OCI-LY7 (cell line): Measurements from ENCODE around the gene PIP4K2A. TPM values are rescaled to one million over a fixed set of nuclear protein-coding genes. Genes with fewer than 3 reads are reported as not detected.

Experiments
- BruUV-seq: library from RNA; stranded (reverse); fragments of 400-500 nt; replicated peaks from 2 replicates; lab custom pipeline; 2021; lab: Mats Ljungman, UMichigan
- CTCF ChIA-PET: fragments of 300-600 bp; sonication (Branson Sonifier 250); formaldehyde crosslinking; loops from one replicate; lab custom pipeline; 2022; ENCODE audit warnings: antibody characterized with exemption; ENCODE audit not compliant: unreplicated experiment; lab: Charles Lee
- POLR2A ChIA-PET: fragments of 300-600 bp; sonication (Branson Sonifier 250); formaldehyde crosslinking; loops from one replicate; lab custom pipeline; 2022; ENCODE audit warnings: antibody characterized with exemption; lab: Charles Lee
- DNase-seq: peaks from one replicate; pipeline ENCODE4 v3.0.0-alpha.2; 2015; ENCODE audit warnings: low spot score
- H2AFZ ChIP-seq: fragments of 200-600 bp; sonication (generic), shearing (Covaris generic); 2 replicates; pipeline ENCODE4 v1.6.1; 2014; ENCODE audit warnings: mild to moderate bottlenecking, antibody characterized with exemption, low read length, moderate library complexity
- H3K27ac ChIP-seq: fragments of 200-600 bp; sonication (generic); 2 replicates; pipeline ENCODE4 v1.5.1; 2014; ENCODE audit warnings: mixed run types, low read depth, mild to moderate bottlenecking, moderate library complexity, low read length, inconsistent platforms; ENCODE audit not compliant: poor library complexity, severe bottlenecking
- H3K36me3 ChIP-seq: fragments of 200-600 bp; sonication (generic); 2 replicates; pipeline ENCODE4 v1.6.1; 2014; ENCODE audit warnings: mild to moderate bottlenecking, antibody characterized with exemption, low read length, moderate library complexity, mixed read lengths; ENCODE audit not compliant: insufficient read depth
- H3K4me1 ChIP-seq: fragments of 200-600 bp; sonication (generic); 2 replicates; pipeline ENCODE4 v1.5.1; 2014; ENCODE audit warnings: mild to moderate bottlenecking, low read length; ENCODE audit not compliant: insufficient read depth, poor library complexity, severe bottlenecking
- H3K4me2 ChIP-seq: fragments of 200-600 bp; sonication (generic); 2 replicates; pipeline ENCODE4 v1.6.1; 2014; ENCODE audit warnings: mild to moderate bottlenecking, low read length
- H3K4me3 ChIP-seq: fragments of 200-600 bp; sonication (generic); 2 replicates; pipeline ENCODE4 v1.5.1; 2014; ENCODE audit warnings: mild to moderate bottlenecking, low read depth, low read length; ENCODE audit not compliant: poor library complexity, severe bottlenecking
- H3K79me2 ChIP-seq: fragments of 200-600 bp; sonication (generic); 2 replicates; pipeline ENCODE4 v1.6.1; 2016; ENCODE audit warnings: low read depth, mild to moderate bottlenecking, low read length, moderate library complexity, mixed read lengths; ENCODE audit not compliant: insufficient read depth
- H3K9me2 ChIP-seq: fragments of 200-600 bp; sonication (generic); 2 replicates; pipeline ENCODE4 v1.6.1; 2016; ENCODE audit warnings: mild to moderate bottlenecking, low read length, mixed read lengths; ENCODE audit not compliant: insufficient read depth
- H3K9me3 ChIP-seq: fragments of 200-600 bp; sonication (generic); 2 replicates; pipeline ENCODE4 v1.6.1; 2014; ENCODE audit warnings: mild to moderate bottlenecking, mixed run types, low read length, mixed read lengths
- H4K20me1 ChIP-seq: fragments of 200-600 bp; sonication (generic); 2 replicates; pipeline ENCODE4 v1.6.1; 2014; ENCODE audit warnings: mild to moderate bottlenecking, antibody characterized with exemption, low read length, moderate library complexity, mixed read lengths; ENCODE audit not compliant: insufficient read depth
- EZH2phosphoT487 ChIP-seq: fragments of 200-600 bp; sonication (generic); IDR thresholded peaks from 2 replicates; pipeline ENCODE4 v1.6.1; 2018; ENCODE audit warnings: low read depth, borderline replicate concordance, mild to moderate bottlenecking, mixed run types, antibody characterized with exemption, low read length, moderate library complexity, mixed read lengths
- intact Hi-C: fragments of 100-400 bp; cut with micrococcal nuclease; formaldehyde crosslinking; loops from one replicate; pipeline ENCODE4 v1.10.0; 2022; ENCODE audit not compliant: unreplicated experiment
- total RNA-seq, 2 experiments: library from RNA; depleted of rRNA in 1 of 2; stranded (reverse); fragments of >200 nt in 1 of 2; shearing (Covaris generic) in 1 of 2; gene quantifications; 2 replicates each; pipeline ENCODE4 v1.2.3, GENCODE V29; 2014 to 2022
- TF ChIP-seq, protein P1 (sequence below): fragments of 200-600 bp; sonication (generic); conservative IDR thresholded peaks from 2 replicates; pipeline ENCODE4 v1.5.1; 2014; ENCODE audit warnings: mild to moderate bottlenecking, antibody characterized with exemption, low read length, moderate library complexity, mixed read lengths

PIP4K2A gene
- total RNA-seq, 2 experiments from 2014 or later: 32.5 to 42.6 TPM

DNA sequence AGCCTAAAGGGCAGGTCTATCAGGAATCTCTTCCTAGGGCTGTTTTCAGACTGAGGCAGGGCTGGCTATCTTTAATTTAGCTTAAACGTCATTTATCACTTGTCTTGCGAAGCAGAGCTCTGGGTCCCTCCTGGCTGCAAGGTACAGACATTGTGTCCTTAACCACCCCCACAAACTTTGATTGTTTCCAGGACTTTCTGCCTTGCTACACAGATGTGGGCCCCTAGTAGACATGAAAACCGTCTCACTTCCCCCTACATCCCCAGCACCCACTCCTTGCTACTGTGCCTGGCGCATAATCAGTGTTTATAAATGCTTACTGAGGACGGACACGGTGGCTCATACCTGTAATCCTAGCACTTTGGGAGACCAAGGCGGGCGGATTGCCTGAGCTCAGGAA, 54.5 kb downstream of the PIP4K2A start:
- H3K4me1 ChIP-seq: no peaks in the 10 kb centered on the region

DNA sequence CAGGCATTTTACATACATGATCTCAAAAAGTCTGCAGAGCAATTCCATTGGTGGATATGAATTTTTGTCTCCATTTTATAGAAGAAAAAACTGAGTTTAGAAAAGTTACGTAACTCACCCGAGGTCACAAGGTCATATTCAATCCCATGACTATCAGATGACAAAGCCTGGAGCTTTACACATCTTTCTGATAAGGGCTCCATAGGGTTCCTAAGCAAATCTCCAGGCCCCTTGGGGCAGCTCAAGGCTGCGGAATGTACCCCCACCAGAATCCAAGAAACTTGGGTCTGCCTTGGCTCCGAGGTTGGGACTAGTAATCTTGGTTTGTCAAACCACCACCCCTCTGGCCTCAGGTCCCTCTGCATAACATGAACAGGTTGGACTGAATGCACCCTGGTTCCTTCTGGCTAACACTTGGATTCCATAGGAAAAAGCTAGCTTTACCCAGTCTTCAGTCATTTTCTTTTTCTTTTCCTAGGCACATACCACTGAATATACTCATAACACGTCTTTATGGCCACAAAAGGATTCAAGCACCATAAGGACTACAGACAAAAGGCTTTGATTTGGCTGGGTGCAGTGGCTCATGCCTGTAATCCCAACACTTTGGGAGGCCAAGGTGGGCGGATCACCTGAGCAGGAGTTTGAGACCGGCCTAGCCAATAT, 55.5 kb downstream of the PIP4K2A start:
- no peak overlapping the region for H3K27ac ChIP-seq
- peaks cover 32% of the 10 kb centered on the region for H4K20me1 ChIP-seq
- H3K79me2 ChIP-seq: no peaks in the 10 kb centered on the region

More for the DNA sequence above, 54.5 kb downstream of the PIP4K2A start:
- Histone ChIP-seq H3K27ac (no peak overlapping the region), H3K9me2 (no peaks in the 10 kb centered on the region), H4K20me1 (peaks cover 34% of the 10 kb centered on the region), H3K4me3 (no peak overlapping the region), H3K9me3 (no peaks in the 10 kb centered on the region), H3K79me2 (no peaks in the 10 kb centered on the region), H3K36me3 (no peaks in the 10 kb centered on the region), H2AFZ (no peak overlapping the region), H3K4me2 (no peak overlapping the region)
- ChIA-PET POLR2A (interaction anchor here (1.0 to 1.1 kb wide), 2 partner anchors 19 to 44 kb away, joined by 3 to 4 read pairs; no protein-coding TSS in a partner anchor), CTCF (no interaction called here)
- intact Hi-C loops: no loop called here
- TF ChIP-seq EZH2phosphoT487: no peak
- TF ChIP-seq, protein P1, sequence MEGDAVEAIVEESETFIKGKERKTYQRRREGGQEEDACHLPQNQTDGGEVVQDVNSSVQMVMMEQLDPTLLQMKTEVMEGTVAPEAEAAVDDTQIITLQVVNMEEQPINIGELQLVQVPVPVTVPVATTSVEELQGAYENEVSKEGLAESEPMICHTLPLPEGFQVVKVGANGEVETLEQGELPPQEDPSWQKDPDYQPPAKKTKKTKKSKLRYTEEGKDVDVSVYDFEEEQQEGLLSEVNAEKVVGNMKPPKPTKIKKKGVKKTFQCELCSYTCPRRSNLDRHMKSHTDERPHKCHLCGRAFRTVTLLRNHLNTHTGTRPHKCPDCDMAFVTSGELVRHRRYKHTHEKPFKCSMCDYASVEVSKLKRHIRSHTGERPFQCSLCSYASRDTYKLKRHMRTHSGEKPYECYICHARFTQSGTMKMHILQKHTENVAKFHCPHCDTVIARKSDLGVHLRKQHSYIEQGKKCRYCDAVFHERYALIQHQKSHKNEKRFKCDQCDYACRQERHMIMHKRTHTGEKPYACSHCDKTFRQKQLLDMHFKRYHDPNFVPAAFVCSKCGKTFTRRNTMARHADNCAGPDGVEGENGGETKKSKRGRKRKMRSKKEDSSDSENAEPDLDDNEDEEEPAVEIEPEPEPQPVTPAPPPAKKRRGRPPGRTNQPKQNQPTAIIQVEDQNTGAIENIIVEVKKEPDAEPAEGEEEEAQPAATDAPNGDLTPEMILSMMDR: no peak
- no peak for DNase-seq
- no TSS peak for BruUV-seq

More for the DNA sequence above, 55.5 kb downstream of the PIP4K2A start:
- H3K4me3 ChIP-seq: no peak overlapping the region
- no peak for DNase-seq
- POLR2A ChIA-PET: interaction anchor here (0.6 to 1.1 kb wide), 2 partner anchors 11 to 206 kb away, joined by 3 to 4 read pairs; no protein-coding TSS in a partner anchor
- no peaks in the 10 kb centered on the region for H3K36me3 ChIP-seq
- no peaks in the 10 kb centered on the region for H3K4me1 ChIP-seq
- H3K9me2 ChIP-seq: no peaks in the 10 kb centered on the region
- TF ChIP-seq, protein P1: no peak
- TF ChIP-seq EZH2phosphoT487: no peak
- BruUV-seq: no TSS peak
- CTCF ChIA-PET: no interaction called here
- H3K4me2 ChIP-seq: no peak overlapping the region
- intact Hi-C loops: no loop called here
- H2AFZ ChIP-seq: no peak overlapping the region
- no peaks in the 10 kb centered on the region for H3K9me3 ChIP-seq
